Effector memory CD4-positive, alpha-beta T cell (primary cell): Measurements from ENCODE around the gene CCDC127.
"Not testable (repeated sequence)": the region's sequence is repeated elsewhere in the genome, so short reads cannot be mapped to it uniquely, and the experiment has no call there.

ENCODE experiments used
- DNase-seq, 3 donors: peaks; one replicate each; pipeline ENCODE4 v3.0.0-alpha.2; 2020
- H3K27ac ChIP-seq: 2 replicates; pipeline ENCODE4 v1.7.0; 2013; ENCODE audit warnings: mild to moderate bottlenecking, low read length, moderate library complexity; ENCODE audit not compliant: insufficient read depth, poor library complexity, severe bottlenecking
- H3K27me3 ChIP-seq: replicated peaks from 2 replicates; pipeline ENCODE4 v1.7.0; 2013; ENCODE audit warnings: mild to moderate bottlenecking, low read length; ENCODE audit not compliant: insufficient read depth, control insufficient read depth, poor library complexity, severe bottlenecking
- H3K36me3 ChIP-seq: 2 replicates; pipeline ENCODE4 v1.7.0; 2013; ENCODE audit warnings: mild to moderate bottlenecking, low read length, moderate library complexity; ENCODE audit not compliant: control insufficient read depth, insufficient read depth
- H3K4me1 ChIP-seq: 2 replicates; pipeline ENCODE4 v1.7.0; 2013; ENCODE audit warnings: low read length, mild to moderate bottlenecking; ENCODE audit not compliant: control insufficient read depth, insufficient read depth, poor library complexity, severe bottlenecking
- H3K4me3 ChIP-seq: 2 replicates; pipeline ENCODE4 v1.7.0; 2013; ENCODE audit warnings: low read length, low read depth, mild to moderate bottlenecking; ENCODE audit not compliant: insufficient read depth, poor library complexity, severe bottlenecking
- H3K9me3 ChIP-seq: 2 replicates; pipeline ENCODE4 v1.7.0; 2013; ENCODE audit warnings: mild to moderate bottlenecking, low read length, moderate library complexity; ENCODE audit not compliant: control insufficient read depth

Gene CCDC127

GRCh38 chr5:235527-235926, 17.6 kb upstream of the CCDC127 start:
- not testable (repeated sequence) for H3K27ac ChIP-seq, H3K9me3 ChIP-seq, H3K4me1 ChIP-seq, DNase-seq, H3K4me3 ChIP-seq, H3K27me3 ChIP-seq
- H3K36me3 ChIP-seq = peaks cover 60% of the 10 kb centered on the region

- Histone ChIP-seq H3K9me3 (no peaks in the 10 kb centered on the region), H3K36me3 (peaks cover 63% of the 10 kb centered on the region), H3K27me3 (no peaks in the 10 kb centered on the region), H3K4me1 (no peaks in the 10 kb centered on the region), H3K4me3 (no peak overlapping the region), H3K27ac (no peak overlapping the region)
- DNase-seq = no peak
These were observed 16.5 kb upstream of the CCDC127 start for GRCh38 chr5:234450-234849.

GRCh38 chr5:233426-233825, 15.5 kb upstream of the CCDC127 start:
- not testable (repeated sequence) for H3K4me1 ChIP-seq, H3K9me3 ChIP-seq, H3K27me3 ChIP-seq, H3K27ac ChIP-seq, DNase-seq, H3K4me3 ChIP-seq
- H3K36me3 ChIP-seq = peaks cover 72% of the 10 kb centered on the region

GRCh38 chr5:231661-232060, 13.7 kb upstream of the CCDC127 start:
- H3K36me3 ChIP-seq = peaks cover 74% of the 10 kb centered on the region
- no peaks in the 10 kb centered on the region for H3K27me3 ChIP-seq
- no peak for DNase-seq
- no peaks in the 10 kb centered on the region for H3K9me3 ChIP-seq
- H3K4me1 ChIP-seq = no peaks in the 10 kb centered on the region
- no peak overlapping the region for H3K4me3 ChIP-seq
- no peak overlapping the region for H3K27ac ChIP-seq

GRCh38 chr5:230711-231110, 12.8 kb upstream of the CCDC127 start:
- H3K36me3 ChIP-seq = peaks cover 79% of the 10 kb centered on the region

GRCh38 chr5:228886-229285, 10.9 kb upstream of the CCDC127 start:
- H3K27me3 ChIP-seq = no peaks in the 10 kb centered on the region
- no peaks in the 10 kb centered on the region for H3K4me1 ChIP-seq
- DNase-seq = no peak
- H3K27ac ChIP-seq = no peak overlapping the region
- no peak overlapping the region for H3K4me3 ChIP-seq
- no peaks in the 10 kb centered on the region for H3K9me3 ChIP-seq
- H3K36me3 ChIP-seq = peaks cover 78% of the 10 kb centered on the region

More at GRCh38 chr5:230711-231110, 12.8 kb upstream of the CCDC127 start:
- Histone ChIP-seq H3K27me3 (no peaks in the 10 kb centered on the region), H3K4me1 (no peaks in the 10 kb centered on the region), H3K4me3 (no peak overlapping the region), H3K9me3 (no peaks in the 10 kb centered on the region), H3K27ac (no peak overlapping the region)
- no peak for DNase-seq

GRCh38 chr5:227375-227774, 9.4 kb upstream of the CCDC127 start:
- H3K36me3 ChIP-seq = peaks cover 64% of the 10 kb centered on the region
- H3K9me3 ChIP-seq, DNase-seq, H3K27me3 ChIP-seq, H3K4me1 ChIP-seq, H3K27ac ChIP-seq, H3K4me3 ChIP-seq: not testable (repeated sequence)

GRCh38 chr5:225334-225733, 7.4 kb upstream of the CCDC127 start:
- Histone ChIP-seq H3K27me3 (no peaks in the 10 kb centered on the region), H3K4me1 (peaks cover 5% of the 10 kb centered on the region), H3K27ac (no peak overlapping the region), H3K9me3 (no peaks in the 10 kb centered on the region), H3K4me3 (no peak overlapping the region), H3K36me3 (peaks cover 47% of the 10 kb centered on the region)
- no peak for DNase-seq

- DNase-seq = no peak
- Histone ChIP-seq H3K4me1 (peaks cover 9% of the 10 kb centered on the region), H3K27ac (no peak overlapping the region), H3K36me3 (peaks cover 34% of the 10 kb centered on the region), H3K4me3 (no peak overlapping the region), H3K27me3 (no peaks in the 10 kb centered on the region), H3K9me3 (no peaks in the 10 kb centered on the region)
These were observed 5.8 kb upstream of the CCDC127 start for GRCh38 chr5:223791-224190.

GRCh38 chr5:222951-223715, 5.2 kb upstream of the CCDC127 start:
- not testable (repeated sequence) for H3K4me1 ChIP-seq, H3K27me3 ChIP-seq, H3K9me3 ChIP-seq, H3K27ac ChIP-seq, H3K4me3 ChIP-seq, DNase-seq
- peaks cover 27% of the 10 kb centered on the region for H3K36me3 ChIP-seq
